NCI-H526 (cell line): ENCODE data around the gene BTBD8.

Experiments
- DNase-seq, 2 experiments: peaks; one replicate each; lab custom pipeline; 2025; lab: John Stamatoyannopoulos, UW

Gene BTBD8

GRCh38 chr1:92192246-92192645 is 112.1 kb downstream of the BTBD8 start:
- DNase-seq = no peak

- DNase-seq = no peak
Observed at GRCh38 chr1:92194511-92194910, 114.4 kb downstream of the BTBD8 start.

DNA sequence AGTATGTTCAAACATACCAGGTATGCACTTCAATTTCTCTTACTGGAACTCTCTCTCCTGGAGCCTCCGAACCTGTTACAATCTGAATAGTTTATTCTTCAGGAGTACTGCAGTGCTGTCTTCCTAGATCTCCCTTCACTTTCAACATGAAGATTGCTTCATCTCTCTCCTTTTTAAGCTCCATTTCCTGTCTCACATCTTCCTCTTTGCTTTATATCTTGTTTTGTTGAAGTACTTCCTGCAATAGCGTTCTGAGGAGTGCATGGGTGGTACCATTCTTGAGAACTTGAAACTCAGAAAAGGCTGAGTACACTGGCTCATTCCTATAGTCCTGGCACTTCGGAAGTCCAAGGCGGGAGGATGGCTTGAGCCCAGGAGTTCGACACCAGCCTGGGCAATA is 121.8 kb downstream of the BTBD8 start:
- DNase-seq = no peak

DNA sequence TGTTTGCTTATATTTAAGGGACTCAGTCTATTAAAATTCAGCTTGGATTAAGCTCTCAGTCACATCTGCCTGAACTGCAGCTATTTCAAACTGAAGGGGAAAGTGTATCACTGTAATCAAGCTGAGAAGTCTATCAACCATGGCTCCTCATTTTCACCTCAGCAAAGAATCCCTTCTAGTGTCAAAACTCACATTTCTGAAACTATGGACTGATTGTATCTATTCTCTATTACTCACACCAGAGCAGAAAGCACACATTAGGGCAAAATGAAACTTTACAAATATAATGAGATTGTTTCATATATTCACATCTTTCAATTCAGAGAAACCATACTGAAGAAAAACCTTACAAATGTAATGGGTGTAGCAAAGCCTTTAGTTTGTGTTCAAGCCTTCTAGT is 123.0 kb downstream of the BTBD8 start:
- no peak for DNase-seq

DNA sequence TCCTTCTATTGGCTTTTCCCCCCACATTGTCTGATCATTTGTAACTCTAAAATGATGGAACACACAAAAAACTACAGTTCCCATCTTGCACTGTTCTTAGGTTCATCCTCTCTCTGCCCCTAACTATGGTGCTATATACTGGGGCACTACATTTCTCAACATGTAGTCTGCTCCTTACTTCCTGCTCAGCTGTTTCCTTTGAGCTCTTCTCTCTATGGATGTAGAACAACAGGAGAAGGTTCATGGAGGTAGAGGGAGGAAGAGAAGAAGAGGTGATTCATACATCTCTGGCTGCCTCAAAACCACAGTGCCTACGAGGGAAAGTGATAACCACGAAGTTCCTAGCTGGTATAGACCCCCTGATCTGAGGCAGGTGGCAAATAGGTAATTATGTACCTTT is 130.6 kb downstream of the BTBD8 start:
- DNase-seq = no peak

GRCh38 chr1:92211166-92211565 is 131.0 kb downstream of the BTBD8 start:
- no peak for DNase-seq

- DNase-seq = no peak
Observed at GRCh38 chr1:92217721-92218120, 137.6 kb downstream of the BTBD8 start, which contains the start of gene C1orf146. Gene C1orf146 (plus strand): TSS chr1:92217915. CDS start chr1:92231421, 13,506 bp downstream.

DNA sequence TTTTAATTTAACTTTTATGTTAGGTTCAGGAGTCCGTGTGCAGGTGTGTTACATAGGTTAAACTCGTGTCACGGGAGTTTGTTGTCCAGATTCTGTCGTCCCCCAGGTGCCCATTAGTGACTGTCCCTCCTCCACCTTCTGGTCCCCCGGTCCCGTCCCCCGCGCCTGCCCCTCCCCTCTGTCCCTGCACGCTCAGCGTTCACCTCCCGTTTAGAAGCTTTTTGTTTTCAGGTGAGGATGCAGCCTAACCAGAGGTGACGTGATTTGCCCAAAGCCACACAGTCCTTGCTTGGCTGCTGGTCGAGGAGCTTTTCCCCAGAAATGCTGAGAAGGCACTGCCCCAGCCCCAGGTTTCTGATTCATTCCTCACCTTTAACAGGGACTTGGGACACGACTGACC is 138.4 kb downstream of the BTBD8 start:
- no peak for DNase-seq

- DNase-seq = no peak
Observed at GRCh38 chr1:92219028-92219427, 138.9 kb downstream of the BTBD8 start.

GRCh38 chr1:92228401-92228800 is 148.3 kb downstream of the BTBD8 start:
- DNase-seq = no peak

- DNase-seq = no peak
Observed at GRCh38 chr1:92230736-92231135, 150.6 kb downstream of the BTBD8 start.
